Smooth muscle cell (in vitro differentiated cells): Measurements from ENCODE around the gene ALG9. TPM values are rescaled to one million over a fixed set of nuclear protein-coding genes. Genes with fewer than 3 reads are reported as not detected.

ENCODE experiments used
- DNase-seq: peaks from one replicate; lab custom pipeline; 2025; ENCODE audit not compliant: unreplicated experiment; lab: John Stamatoyannopoulos, UW
- H2AFZ ChIP-seq: fragments of 200-600 bp; sonication (generic); 2 replicates; pipeline ENCODE4 v1.6.0; 2016; ENCODE audit warnings: antibody characterized with exemption, low read depth, mild to moderate bottlenecking
- H3F3A ChIP-seq: fragments of 200-600 bp; sonication (generic); 2 replicates; pipeline ENCODE4 v1.6.0; 2017; ENCODE audit warnings: antibody characterized with exemption, low read depth
- H3K27ac ChIP-seq: fragments of 200-600 bp; sonication (generic); 2 replicates; pipeline ENCODE4 v1.5.1; 2016; ENCODE audit warnings: low read depth, mild to moderate bottlenecking
- H3K27me3 ChIP-seq: fragments of 200-600 bp; sonication (generic); 2 replicates; pipeline ENCODE4 v1.6.1; 2016; ENCODE audit warnings: low read depth, mild to moderate bottlenecking
- H3K36me3 ChIP-seq: fragments of 200-600 bp; sonication (generic); 2 replicates; pipeline ENCODE4 v1.5.1; 2016; ENCODE audit warnings: low read depth
- H3K4me1 ChIP-seq: fragments of 200-600 bp; sonication (generic); 2 replicates; pipeline ENCODE4 v1.5.1; 2016; ENCODE audit warnings: low read depth
- H3K4me2 ChIP-seq: fragments of 200-600 bp; sonication (generic); 2 replicates; pipeline ENCODE4 v1.6.0; 2016; ENCODE audit warnings: mild to moderate bottlenecking
- H3K4me3 ChIP-seq: fragments of 200-600 bp; sonication (generic); 2 replicates; pipeline ENCODE4 v1.5.1; 2016; ENCODE audit warnings: mild to moderate bottlenecking
- H3K79me2 ChIP-seq: fragments of 200-600 bp; sonication (generic); 2 replicates; pipeline ENCODE4 v1.6.0; 2016; ENCODE audit warnings: low read depth, mild to moderate bottlenecking
- H3K9ac ChIP-seq: fragments of 200-600 bp; sonication (generic); 2 replicates; pipeline ENCODE4 v1.6.0; 2016; ENCODE audit warnings: low read depth
- H3K9me3 ChIP-seq: fragments of 200-600 bp; sonication (generic); replicated peaks from 2 replicates; pipeline ENCODE4 v1.5.1; 2016; ENCODE audit warnings: low read depth
- H4K20me1 ChIP-seq: fragments of 200-600 bp; sonication (generic); 2 replicates; pipeline ENCODE4 v1.6.0; 2016; ENCODE audit warnings: low read depth
- WGBS: methylation state at CpG from one replicate; pipeline ENCODE4 v1.1.7; 2016; ENCODE audit warnings: low lambda C conversion rate; 5-methylcytosine and 5-hydroxymethylcytosine counted together
- polyA plus RNA-seq: library from polyadenylated mRNA; unstranded; fragments of >200 nt; fragmentation: Nextera tagmentation; extraction: Ambion mirVana; gene quantifications from 2 replicates; pipeline ENCODE4 v1.2.1, GENCODE V29; 2016
- total RNA-seq: library from RNA; depleted of rRNA; stranded (reverse); fragments of >200 nt; gene quantifications from 2 replicates; pipeline ENCODE4 v1.2.3, GENCODE V29; 2014
- TF ChIP-seq, protein P1 (sequence below): fragments of 200-600 bp; sonication (generic); IDR thresholded peaks from 2 replicates; pipeline ENCODE4 v1.5.1; 2017; ENCODE audit warnings: borderline replicate concordance, mild to moderate bottlenecking, antibody characterized with exemption; ENCODE audit not compliant: insufficient read depth, poor library complexity, severe bottlenecking

Gene ALG9
- total and polyA plus RNA-seq, 2 experiments from 2014 or later = 70.5 to 116 TPM

DNA sequence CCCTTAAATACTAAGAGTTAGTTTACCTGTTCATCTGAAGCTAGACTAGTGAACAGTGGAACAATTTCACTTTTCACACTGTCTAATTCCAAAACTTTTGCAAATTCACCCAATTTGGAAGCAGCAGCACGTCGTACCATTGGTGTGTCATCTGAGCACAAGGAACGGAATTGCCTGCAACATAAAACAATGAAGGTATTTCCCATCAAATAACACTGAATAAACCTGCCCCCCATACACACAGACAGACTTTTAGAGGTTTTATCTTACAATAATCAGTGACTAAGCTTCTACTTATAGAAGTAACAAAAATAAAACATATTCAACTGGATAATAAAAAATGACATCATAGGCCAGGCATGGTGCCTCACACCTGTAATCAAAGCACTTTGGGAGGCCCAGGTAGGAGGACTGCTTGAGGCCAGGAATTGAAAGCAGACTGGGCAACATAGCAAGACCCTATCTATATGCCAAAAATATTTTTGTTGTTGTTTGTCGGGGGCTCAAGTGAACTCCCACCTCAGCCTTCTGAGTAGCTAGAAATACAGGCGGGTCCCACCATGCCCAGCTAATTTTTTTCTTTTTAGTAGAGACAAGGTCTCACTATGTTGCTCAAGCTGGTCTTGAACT, 111.5 kb downstream of the ALG9 start:
- Histone ChIP-seq H3K27ac (no peak overlapping the region), H3F3A (no peaks in the 10 kb centered on the region), H3K36me3 (peaks cover 17% of the 10 kb centered on the region), H3K4me1 (peaks cover 5% of the 10 kb centered on the region), H3K4me2 (no peak overlapping the region), H3K27me3 (no peaks in the 10 kb centered on the region), H3K9me3 (no peaks in the 10 kb centered on the region), H4K20me1 (no peaks in the 10 kb centered on the region), H3K79me2 (peaks cover 10% of the 10 kb centered on the region), H3K4me3 (no peak overlapping the region), H2AFZ (no peak overlapping the region), H3K9ac (no peak overlapping the region)
- TF ChIP-seq, protein P1, sequence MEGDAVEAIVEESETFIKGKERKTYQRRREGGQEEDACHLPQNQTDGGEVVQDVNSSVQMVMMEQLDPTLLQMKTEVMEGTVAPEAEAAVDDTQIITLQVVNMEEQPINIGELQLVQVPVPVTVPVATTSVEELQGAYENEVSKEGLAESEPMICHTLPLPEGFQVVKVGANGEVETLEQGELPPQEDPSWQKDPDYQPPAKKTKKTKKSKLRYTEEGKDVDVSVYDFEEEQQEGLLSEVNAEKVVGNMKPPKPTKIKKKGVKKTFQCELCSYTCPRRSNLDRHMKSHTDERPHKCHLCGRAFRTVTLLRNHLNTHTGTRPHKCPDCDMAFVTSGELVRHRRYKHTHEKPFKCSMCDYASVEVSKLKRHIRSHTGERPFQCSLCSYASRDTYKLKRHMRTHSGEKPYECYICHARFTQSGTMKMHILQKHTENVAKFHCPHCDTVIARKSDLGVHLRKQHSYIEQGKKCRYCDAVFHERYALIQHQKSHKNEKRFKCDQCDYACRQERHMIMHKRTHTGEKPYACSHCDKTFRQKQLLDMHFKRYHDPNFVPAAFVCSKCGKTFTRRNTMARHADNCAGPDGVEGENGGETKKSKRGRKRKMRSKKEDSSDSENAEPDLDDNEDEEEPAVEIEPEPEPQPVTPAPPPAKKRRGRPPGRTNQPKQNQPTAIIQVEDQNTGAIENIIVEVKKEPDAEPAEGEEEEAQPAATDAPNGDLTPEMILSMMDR = no peak
- no peak for DNase-seq
- 80% methylated on average over 5 of the region's 5 CpGs for WGBS

DNA sequence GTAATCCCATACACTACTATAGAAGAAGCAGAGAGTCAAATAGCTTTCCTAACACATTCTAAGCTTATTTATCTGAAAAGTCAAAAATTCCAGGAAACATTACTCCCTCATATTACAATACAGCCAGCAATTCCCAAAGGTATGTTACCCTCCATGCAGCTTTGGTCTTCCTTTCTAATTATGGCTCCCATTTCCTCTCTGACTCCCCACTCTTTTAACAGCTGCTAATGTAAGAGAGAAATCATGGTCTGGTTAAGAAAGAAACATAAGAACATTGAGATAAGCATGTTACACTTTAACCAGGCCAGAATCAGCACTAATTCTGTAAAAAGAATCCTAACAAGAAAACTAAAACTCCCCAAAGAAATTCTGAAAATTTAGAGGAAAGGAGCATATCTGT, 112.0 kb downstream of the ALG9 start:
- Histone ChIP-seq H3K9me3 (no peaks in the 10 kb centered on the region), H3K4me3 (no peak overlapping the region), H4K20me1 (no peaks in the 10 kb centered on the region), H3K4me1 (peaks cover under 1% of the 10 kb centered on the region), H3F3A (no peaks in the 10 kb centered on the region), H3K79me2 (peaks cover 7% of the 10 kb centered on the region), H3K9ac (no peak overlapping the region), H3K36me3 (peaks cover 19% of the 10 kb centered on the region), H3K4me2 (no peak overlapping the region), H3K27me3 (no peaks in the 10 kb centered on the region), H2AFZ (no peak overlapping the region), H3K27ac (no peak overlapping the region)
- DNase-seq = no peak
- TF ChIP-seq, protein P1 = no peak

DNA sequence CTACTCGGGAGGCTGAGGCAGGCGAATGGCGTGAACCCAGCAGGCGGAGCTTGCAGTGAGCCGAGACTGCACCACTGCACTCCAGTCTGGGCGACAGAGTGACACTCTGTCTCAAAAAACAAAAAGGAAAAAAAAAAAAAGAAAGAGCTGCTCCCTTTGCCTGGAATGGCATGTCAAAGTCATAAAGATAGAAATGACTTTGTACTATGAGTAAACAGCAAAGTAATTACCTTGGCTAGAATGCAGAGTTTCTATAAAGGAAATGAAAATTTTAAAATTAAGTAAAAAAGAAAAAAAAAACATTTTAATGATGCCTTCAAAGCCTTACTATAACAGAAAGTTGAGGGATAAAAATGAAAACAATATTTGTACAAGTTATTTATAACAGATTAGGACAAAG, 115.3 kb downstream of the ALG9 start:
- Histone ChIP-seq H3F3A (no peaks in the 10 kb centered on the region), H3K4me3 (no peak overlapping the region), H3K4me1 (no peaks in the 10 kb centered on the region), H3K9me3 (no peaks in the 10 kb centered on the region), H3K36me3 (peaks cover 22% of the 10 kb centered on the region), H3K4me2 (no peak overlapping the region), H4K20me1 (no peaks in the 10 kb centered on the region), H3K9ac (no peak overlapping the region), H3K27me3 (no peaks in the 10 kb centered on the region), H2AFZ (no peak overlapping the region), H3K27ac (no peak overlapping the region), H3K79me2 (no peaks in the 10 kb centered on the region)
- WGBS = 96% methylated on average over 6 of the region's 6 CpGs
- TF ChIP-seq, protein P1 = no peak
- no peak for DNase-seq

DNA sequence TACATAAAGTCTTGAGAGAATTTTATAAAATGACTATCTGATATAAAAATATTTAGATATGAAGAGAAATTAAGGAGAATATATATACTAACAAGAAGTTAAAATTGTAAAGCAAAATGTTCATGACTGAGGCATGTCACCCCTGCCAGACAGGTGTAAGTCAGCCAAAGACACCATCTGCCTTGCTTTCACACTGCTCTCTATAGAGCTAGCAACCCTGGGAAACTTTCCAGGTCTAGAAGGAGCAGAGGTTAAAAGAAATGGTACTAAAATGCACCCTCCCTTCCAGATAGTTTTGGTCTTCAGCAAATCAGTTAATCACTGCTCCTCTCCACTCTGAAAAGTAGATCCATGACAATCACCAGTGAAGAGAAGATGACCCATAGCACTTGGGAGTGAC, 121.7 kb downstream of the ALG9 start:
- Histone ChIP-seq H3K79me2 (no peaks in the 10 kb centered on the region), H4K20me1 (peaks cover 10% of the 10 kb centered on the region), H3K27ac (no peak overlapping the region), H2AFZ (no peak overlapping the region), H3K4me1 (peaks cover 5% of the 10 kb centered on the region), H3K9ac (no peak overlapping the region), H3K4me3 (no peak overlapping the region), H3K27me3 (no peaks in the 10 kb centered on the region), H3F3A (peaks cover 7% of the 10 kb centered on the region), H3K9me3 (no peaks in the 10 kb centered on the region), H3K36me3 (peaks cover 15% of the 10 kb centered on the region), H3K4me2 (no peak overlapping the region)
- no peak for DNase-seq
- TF ChIP-seq, protein P1 = no peak
